Smooth muscle cell (in vitro differentiated cells): ENCODE data around the gene ELOVL5. TPM values are rescaled to one million over a fixed set of nuclear protein-coding genes. Genes with fewer than 3 reads are reported as not detected.

Experiments
- DNase-seq: peaks from one replicate; lab custom pipeline; 2025; ENCODE audit not compliant: unreplicated experiment; lab: John Stamatoyannopoulos, UW
- H2AFZ ChIP-seq: fragments of 200-600 bp; sonication (generic); 2 replicates; pipeline ENCODE4 v1.6.0; 2016; ENCODE audit warnings: antibody characterized with exemption, low read depth, mild to moderate bottlenecking
- H3F3A ChIP-seq: fragments of 200-600 bp; sonication (generic); 2 replicates; pipeline ENCODE4 v1.6.0; 2017; ENCODE audit warnings: antibody characterized with exemption, low read depth
- H3K27ac ChIP-seq: fragments of 200-600 bp; sonication (generic); 2 replicates; pipeline ENCODE4 v1.5.1; 2016; ENCODE audit warnings: low read depth, mild to moderate bottlenecking
- H3K27me3 ChIP-seq: fragments of 200-600 bp; sonication (generic); 2 replicates; pipeline ENCODE4 v1.6.1; 2016; ENCODE audit warnings: low read depth, mild to moderate bottlenecking
- H3K36me3 ChIP-seq: fragments of 200-600 bp; sonication (generic); 2 replicates; pipeline ENCODE4 v1.5.1; 2016; ENCODE audit warnings: low read depth
- H3K4me1 ChIP-seq: fragments of 200-600 bp; sonication (generic); 2 replicates; pipeline ENCODE4 v1.5.1; 2016; ENCODE audit warnings: low read depth
- H3K4me2 ChIP-seq: fragments of 200-600 bp; sonication (generic); 2 replicates; pipeline ENCODE4 v1.6.0; 2016; ENCODE audit warnings: mild to moderate bottlenecking
- H3K4me3 ChIP-seq: fragments of 200-600 bp; sonication (generic); 2 replicates; pipeline ENCODE4 v1.5.1; 2016; ENCODE audit warnings: mild to moderate bottlenecking
- H3K79me2 ChIP-seq: fragments of 200-600 bp; sonication (generic); 2 replicates; pipeline ENCODE4 v1.6.0; 2016; ENCODE audit warnings: low read depth, mild to moderate bottlenecking
- H3K9ac ChIP-seq: fragments of 200-600 bp; sonication (generic); 2 replicates; pipeline ENCODE4 v1.6.0; 2016; ENCODE audit warnings: low read depth
- H3K9me3 ChIP-seq: fragments of 200-600 bp; sonication (generic); replicated peaks from 2 replicates; pipeline ENCODE4 v1.5.1; 2016; ENCODE audit warnings: low read depth
- H4K20me1 ChIP-seq: fragments of 200-600 bp; sonication (generic); 2 replicates; pipeline ENCODE4 v1.6.0; 2016; ENCODE audit warnings: low read depth
- CTCF ChIP-seq: fragments of 200-600 bp; sonication (generic); IDR thresholded peaks from 2 replicates; pipeline ENCODE4 v1.5.1; 2017; ENCODE audit warnings: borderline replicate concordance, mild to moderate bottlenecking, antibody characterized with exemption; ENCODE audit not compliant: insufficient read depth, poor library complexity, severe bottlenecking
- WGBS: methylation state at CpG from one replicate; pipeline ENCODE4 v1.1.7; 2016; ENCODE audit warnings: low lambda C conversion rate; 5-methylcytosine and 5-hydroxymethylcytosine counted together
- polyA plus RNA-seq: library from polyadenylated mRNA; unstranded; fragments of >200 nt; fragmentation: Nextera tagmentation; extraction: Ambion mirVana; gene quantifications from 2 replicates; pipeline ENCODE4 v1.2.1, GENCODE V29; 2016
- total RNA-seq: library from RNA; depleted of rRNA; stranded (reverse); fragments of >200 nt; gene quantifications from 2 replicates; pipeline ENCODE4 v1.2.3, GENCODE V29; 2014

ELOVL5 gene
- total and polyA plus RNA-seq, 2 experiments from 2014 or later: 71.9 to 79.2 TPM

DNA sequence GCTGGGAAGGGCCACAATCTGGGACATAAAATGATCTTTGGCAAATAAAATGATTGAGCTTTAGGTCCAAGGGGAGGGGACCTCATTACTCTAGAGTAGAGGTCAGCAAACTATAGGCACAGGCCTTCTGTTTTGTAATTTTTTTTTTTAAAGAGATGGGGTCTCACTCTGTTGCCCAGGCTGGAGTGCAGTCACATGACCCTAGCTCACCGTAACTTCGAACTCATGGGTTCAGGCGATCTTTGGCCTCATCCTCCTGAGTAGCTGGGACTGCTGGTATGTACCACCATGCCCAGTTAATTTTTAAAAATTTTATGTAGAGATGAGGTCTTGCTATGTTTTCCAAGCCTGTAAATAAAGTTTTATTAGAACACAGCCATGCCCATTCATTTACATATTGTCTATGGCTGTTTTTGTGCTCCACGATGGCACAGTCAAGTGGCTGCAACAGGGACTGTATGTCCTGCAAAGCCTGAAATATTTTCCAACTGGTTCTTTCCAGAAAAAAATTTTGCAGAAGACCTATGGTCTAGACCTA lies 82.1 kb downstream of the ELOVL5 start:
- H3F3A ChIP-seq: no peaks in the 10 kb centered on the region
- H3K27me3 ChIP-seq: no peaks in the 10 kb centered on the region
- H3K4me3 ChIP-seq: no peak overlapping the region
- no peak overlapping the region for H3K4me2 ChIP-seq
- no peak for DNase-seq
- H4K20me1 ChIP-seq: no peaks in the 10 kb centered on the region
- no peak overlapping the region for H2AFZ ChIP-seq
- H3K36me3 ChIP-seq: peaks cover 13% of the 10 kb centered on the region
- no peak for TF ChIP-seq CTCF
- no peak overlapping the region for H3K27ac ChIP-seq
- H3K9ac ChIP-seq: no peak overlapping the region
- H3K4me1 ChIP-seq: no peaks in the 10 kb centered on the region
- WGBS: 99% methylated on average over 4 of the region's 4 CpGs
- no peaks in the 10 kb centered on the region for H3K9me3 ChIP-seq
- H3K79me2 ChIP-seq: no peaks in the 10 kb centered on the region

DNA sequence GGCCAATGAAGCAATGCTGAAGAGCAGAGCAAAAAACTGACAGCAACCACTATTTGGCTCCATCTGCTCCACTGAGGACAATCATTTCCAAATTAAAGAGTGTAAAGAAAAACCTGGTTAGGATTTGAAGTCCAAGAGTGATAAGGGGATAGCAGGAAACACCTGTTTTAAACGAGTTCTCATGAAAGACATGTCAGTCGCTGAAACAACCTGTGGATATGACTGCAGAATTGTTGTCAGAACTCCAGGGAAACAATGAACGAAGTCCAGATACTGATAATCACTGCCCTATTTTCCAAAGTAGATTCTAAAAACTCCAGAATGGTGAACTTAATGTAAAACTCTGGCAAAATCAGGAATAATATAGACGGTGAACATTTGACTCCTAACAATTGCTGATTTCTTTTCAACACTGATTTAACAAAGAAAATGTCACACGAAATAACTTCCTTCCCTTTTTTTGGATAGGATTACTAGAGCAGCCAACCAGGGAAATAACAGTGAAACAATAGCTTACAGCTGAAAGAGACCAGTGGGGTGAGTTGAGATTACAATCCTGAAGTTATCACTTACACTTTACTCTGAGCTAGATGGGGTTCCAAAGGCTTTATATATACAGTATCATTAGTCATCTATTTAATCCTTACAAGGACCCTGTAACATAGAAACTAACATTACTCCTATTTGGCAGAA lies 83.7 kb downstream of the ELOVL5 start:
- Histone ChIP-seq H3K79me2 (no peaks in the 10 kb centered on the region), H3K4me1 (no peaks in the 10 kb centered on the region), H3K4me3 (no peak overlapping the region), H3K9ac (no peak overlapping the region), H2AFZ (no peak overlapping the region), H3K36me3 (peaks cover 13% of the 10 kb centered on the region), H3F3A (no peaks in the 10 kb centered on the region), H3K4me2 (no peak overlapping the region), H3K9me3 (no peaks in the 10 kb centered on the region), H3K27ac (peak overlapping the region; percentile 47), H4K20me1 (no peaks in the 10 kb centered on the region), H3K27me3 (no peaks in the 10 kb centered on the region)
- DNase-seq: no peak
- no peak for TF ChIP-seq CTCF
- 82% methylated on average over 5 of the region's 5 CpGs for WGBS

- Histone ChIP-seq H3K9me3 (no peaks in the 10 kb centered on the region), H3K4me2 (no peak overlapping the region), H3K4me1 (no peaks in the 10 kb centered on the region), H2AFZ (no peak overlapping the region), H3F3A (no peaks in the 10 kb centered on the region), H3K79me2 (no peaks in the 10 kb centered on the region), H3K36me3 (peaks cover 18% of the 10 kb centered on the region), H3K9ac (no peak overlapping the region), H3K27me3 (no peaks in the 10 kb centered on the region), H4K20me1 (no peaks in the 10 kb centered on the region), H3K4me3 (no peak overlapping the region), H3K27ac (peak overlapping the region; percentile 47)
- TF ChIP-seq CTCF: no peak
- no peak for DNase-seq
- 90% methylated on average over 3 of the region's 3 CpGs for WGBS
These were observed 84.4 kb downstream of the ELOVL5 start for GRCh38 chr6:53264337-53264736.

DNA sequence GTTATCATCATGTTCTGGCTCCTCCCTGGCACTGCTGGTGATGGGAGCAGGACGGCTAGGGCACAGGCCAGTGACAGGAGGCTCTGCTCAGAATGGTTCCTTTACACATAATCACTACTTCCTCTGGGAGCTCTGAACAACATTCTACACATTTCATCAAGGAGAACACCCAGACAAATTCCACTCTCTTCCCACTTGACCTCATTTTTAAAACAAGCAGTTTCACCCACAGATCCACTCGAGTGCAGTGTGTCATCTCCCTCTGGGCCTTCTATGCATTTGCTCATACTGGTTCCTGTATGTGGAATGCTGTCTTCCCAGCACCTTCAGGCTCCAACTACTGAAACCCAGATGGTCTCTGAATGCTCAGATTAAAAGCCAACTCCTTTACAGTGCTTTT lies 84.8 kb downstream of the ELOVL5 start:
- H3K4me1 ChIP-seq: no peaks in the 10 kb centered on the region
- H3K4me3 ChIP-seq: no peak overlapping the region
- WGBS: 33% methylated on average over 2 of the region's 2 CpGs
- no peak overlapping the region for H2AFZ ChIP-seq
- no peaks in the 10 kb centered on the region for H3K79me2 ChIP-seq
- H4K20me1 ChIP-seq: no peaks in the 10 kb centered on the region
- peaks cover 22% of the 10 kb centered on the region for H3K36me3 ChIP-seq
- no peaks in the 10 kb centered on the region for H3K27me3 ChIP-seq
- no peaks in the 10 kb centered on the region for H3K9me3 ChIP-seq
- TF ChIP-seq CTCF: no peak
- DNase-seq: no peak
- peak overlapping the region; percentile 47 for H3K27ac ChIP-seq
- no peaks in the 10 kb centered on the region for H3F3A ChIP-seq
- H3K9ac ChIP-seq: no peak overlapping the region
- no peak overlapping the region for H3K4me2 ChIP-seq
